IMR-90 (cell line): ENCODE measurements around the gene MAPK13.

Experiments used
- CEBPB ChIP-seq: IDR thresholded peaks from 2 replicates; pipeline ENCODE4 v1.6.1; 2012; ENCODE audit warnings: low read depth, low read length, improper control_type of control experiment
- FOS ChIP-seq: fragments of 150-350 bp; IDR thresholded peaks from 2 replicates; pipeline ENCODE4 v1.6.1; 2016; ENCODE audit warnings: low read depth, low read length
- MAFK ChIP-seq: IDR thresholded peaks from 2 replicates; pipeline ENCODE4 v1.6.1; 2012; ENCODE audit warnings: low read depth, low read length, improper control_type of control experiment
- MAZ ChIP-seq: IDR thresholded peaks from 2 replicates; pipeline ENCODE4 v1.6.1; 2012; ENCODE audit warnings: low read depth, mild to moderate bottlenecking, low read length, improper control_type of control experiment, moderate library complexity, borderline replicate concordance
- POLR2A ChIP-seq: IDR thresholded peaks from 2 replicates; pipeline ENCODE4 v1.6.1; 2012; ENCODE audit warnings: mild to moderate bottlenecking, low read depth, low read length
- RCOR1 ChIP-seq: IDR thresholded peaks from 2 replicates; pipeline ENCODE4 v1.6.1; 2012; ENCODE audit warnings: mild to moderate bottlenecking, low read length, improper control_type of control experiment; ENCODE audit not compliant: insufficient replicate concordance
- RFX5 ChIP-seq: IDR thresholded peaks from 2 replicates; pipeline ENCODE4 v1.8.0; 2012; ENCODE audit warnings: low read depth, mild to moderate bottlenecking, low read length, moderate library complexity
- SMC3 ChIP-seq: fragments of 150-350 bp; IDR thresholded peaks from 2 replicates; pipeline ENCODE4 v1.6.1; 2016; ENCODE audit warnings: low read depth, mild to moderate bottlenecking, antibody characterized with exemption, low read length, moderate library complexity
- TF ChIP-seq, protein P1 (sequence below): conservative IDR thresholded peaks from 2 replicates; pipeline ENCODE4 v1.5.1; 2012; ENCODE audit warnings: mild to moderate bottlenecking, low read depth, low read length, improper control_type of control experiment
- TF ChIP-seq, protein P2 (sequence below): fragments of 150-350 bp; IDR thresholded peaks from 2 replicates; pipeline ENCODE4 v1.6.1; 2016; ENCODE audit warnings: low read depth, mild to moderate bottlenecking, low read length, moderate library complexity, borderline replicate concordance

DNA sequence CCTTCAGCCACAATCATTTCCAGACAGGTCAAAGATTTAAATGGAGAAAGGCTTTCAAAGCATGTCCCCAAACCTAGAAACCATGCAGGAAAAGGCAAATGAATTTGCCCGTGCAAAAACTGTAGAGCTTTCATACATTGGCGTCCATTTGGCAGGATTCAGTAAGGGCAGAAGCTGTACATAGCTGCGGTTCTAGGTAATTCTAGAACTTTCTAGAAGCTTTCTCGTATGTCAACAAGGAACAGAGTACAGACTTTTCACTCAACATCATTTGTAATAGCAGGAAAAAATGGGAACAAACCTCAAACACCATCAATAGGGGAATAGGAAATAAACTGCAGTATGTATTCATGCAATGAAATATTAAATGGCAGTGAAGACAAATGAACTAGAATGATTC is 11.1 kb upstream of the MAPK13 start:
- TF ChIP-seq, protein P1, sequence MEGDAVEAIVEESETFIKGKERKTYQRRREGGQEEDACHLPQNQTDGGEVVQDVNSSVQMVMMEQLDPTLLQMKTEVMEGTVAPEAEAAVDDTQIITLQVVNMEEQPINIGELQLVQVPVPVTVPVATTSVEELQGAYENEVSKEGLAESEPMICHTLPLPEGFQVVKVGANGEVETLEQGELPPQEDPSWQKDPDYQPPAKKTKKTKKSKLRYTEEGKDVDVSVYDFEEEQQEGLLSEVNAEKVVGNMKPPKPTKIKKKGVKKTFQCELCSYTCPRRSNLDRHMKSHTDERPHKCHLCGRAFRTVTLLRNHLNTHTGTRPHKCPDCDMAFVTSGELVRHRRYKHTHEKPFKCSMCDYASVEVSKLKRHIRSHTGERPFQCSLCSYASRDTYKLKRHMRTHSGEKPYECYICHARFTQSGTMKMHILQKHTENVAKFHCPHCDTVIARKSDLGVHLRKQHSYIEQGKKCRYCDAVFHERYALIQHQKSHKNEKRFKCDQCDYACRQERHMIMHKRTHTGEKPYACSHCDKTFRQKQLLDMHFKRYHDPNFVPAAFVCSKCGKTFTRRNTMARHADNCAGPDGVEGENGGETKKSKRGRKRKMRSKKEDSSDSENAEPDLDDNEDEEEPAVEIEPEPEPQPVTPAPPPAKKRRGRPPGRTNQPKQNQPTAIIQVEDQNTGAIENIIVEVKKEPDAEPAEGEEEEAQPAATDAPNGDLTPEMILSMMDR = no peak
- no peak for TF ChIP-seq POLR2A
- no peak for TF ChIP-seq SMC3
- no peak for TF ChIP-seq FOS
- TF ChIP-seq, protein P2, sequence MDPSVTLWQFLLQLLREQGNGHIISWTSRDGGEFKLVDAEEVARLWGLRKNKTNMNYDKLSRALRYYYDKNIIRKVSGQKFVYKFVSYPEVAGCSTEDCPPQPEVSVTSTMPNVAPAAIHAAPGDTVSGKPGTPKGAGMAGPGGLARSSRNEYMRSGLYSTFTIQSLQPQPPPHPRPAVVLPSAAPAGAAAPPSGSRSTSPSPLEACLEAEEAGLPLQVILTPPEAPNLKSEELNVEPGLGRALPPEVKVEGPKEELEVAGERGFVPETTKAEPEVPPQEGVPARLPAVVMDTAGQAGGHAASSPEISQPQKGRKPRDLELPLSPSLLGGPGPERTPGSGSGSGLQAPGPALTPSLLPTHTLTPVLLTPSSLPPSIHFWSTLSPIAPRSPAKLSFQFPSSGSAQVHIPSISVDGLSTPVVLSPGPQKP = no peak
- no peak for TF ChIP-seq MAFK
- TF ChIP-seq RFX5 = no peak
- TF ChIP-seq MAZ = no peak
- TF ChIP-seq CEBPB = no peak
- TF ChIP-seq RCOR1 = no peak
